Pancreas (tissue), 10 donors: Measurements from ENCODE around the gene INTS1. TPM values are rescaled to one million over a fixed set of nuclear protein-coding genes. Genes with fewer than 3 reads are reported as not detected.

Experiments used
- ATAC-seq, 4 donors: fragments of 200-7000 bp; cut with Tn5 transposase; one replicate each; pipeline versions ENCODE4 v1.8.0 to v1.9.1; 2020; ENCODE audit warnings: mild to moderate bottlenecking in 4 of 4, moderate library complexity in 4 of 4
- DNase-seq, 6 donors: peaks; one replicate each; pipeline ENCODE4 v3.0.0-alpha.2; 2020
- FAIRE-seq: peaks from 2 replicates; lab custom pipeline; 2012; peaks lifted over from hg19 to GRCh38; lab: Jason Lieb, UNC
- H3K27ac ChIP-seq, 4 donors: fragments of 200-600 bp; sonication (generic); 1 replicate in 3 of 4; 2 replicates in 1 of 4; pipeline versions ENCODE4 v1.5.0 to v1.8.0; 2020
- H3K27me3 ChIP-seq, 4 donors: fragments of 200-600 bp; one replicate each; pipeline ENCODE4 v1.8.0; 2021
- H3K36me3 ChIP-seq, 3 donors: fragments of 200-600 bp; sonication (generic) in 1 of 3; one replicate each; pipeline versions ENCODE4 v1.5.0 to v1.8.0; 2020 to 2021
- H3K4me1 ChIP-seq, 3 donors: fragments of 200-600 bp; one replicate each; pipeline ENCODE4 v1.8.0; 2021
- H3K4me3 ChIP-seq, 4 donors: fragments of 200-600 bp; sonication (generic) in 2 of 4; one replicate each; pipeline versions ENCODE4 v1.5.0 to v1.8.0; 2020 to 2021
- H3K9me3 ChIP-seq, 4 donors: fragments of 200-600 bp; one replicate each; pipeline ENCODE4 v1.8.0; 2021
- CTCF ChIP-seq, 4 donors: fragments of 200-600 bp; sonication (generic) in 3 of 4; IDR thresholded peaks; one replicate each; pipeline versions ENCODE4 v1.5.0 to v1.8.0; 2021; ENCODE audit warnings: antibody characterized with exemption in 4 of 4
- WGBS, 2 donors: extraction: QIAGEN DNeasy Blood & Tissue Kit; methylation state at CpG; one replicate each; pipeline ENCODE4 v1.1.7; 2013; 5-methylcytosine and 5-hydroxymethylcytosine counted together
- intact Hi-C, 3 donors: fragments of 100-400 bp; cut with DNase I; formaldehyde crosslinking; loops; one replicate each; pipeline versions ENCODE4 v1.11.1 to v1.14.2; 2022
- polyA plus RNA-seq, 2 donors: library from polyadenylated mRNA; stranded (reverse); fragments of 200-250 nt; gene quantifications; one replicate each; pipeline ENCODE4 v1.2.3, GENCODE V29; 2013
- total RNA-seq, 6 donors: library from RNA; stranded (reverse); fragmentation: NEBNext Ultra II Directional in 4 of 6; extraction: Animal tissue kit (Norgen Biotek cat#: 25700) in 4 of 6; gene quantifications; one replicate each; pipeline versions ENCODE4 v1.2.1 to v1.2.4, GENCODE V29; 2021 to 2023
- donor health status: healthy with polysubstance abuse.
- donor health status: DM: no; HTN: no; CAD: no; lungs with moderate emphysema.
- donor health status: DM: no; HTN: no; CAD: no.
- donor health status: control.
- donor health status: control.
- donor health status: Bipolar disorder and iron deficiency.
- donor health status: DM: yes; HTN: yes; CAD: no.
- donor health status: DM: no; HTN: no; CAD: no.
- donor health status: DM: no; HTN: no; CAD: no.
- donor health status: DM: yes; HTN: yes; CAD: no.

INTS1 gene
- total and polyA plus RNA-seq, 8 donors: 45.0 to 166 (median 62.2) TPM

- intact Hi-C loops: no loop called here
- H3K4me1 ChIP-seq: peaks cover 27 to 49% (median 37%) of the 10 kb centered on the region in 3 donors
- no peaks in the 10 kb centered on the region for H3K27me3 ChIP-seq
- DNase-seq (peak; percentile 91 to 98 (median 96)), ATAC-seq (peak; percentile 76 to 83 (median 80)), FAIRE-seq (no peak)
- no peaks in the 10 kb centered on the region for H3K9me3 ChIP-seq
- peak overlapping the region; percentile 90 to 98 (median 96) for H3K27ac ChIP-seq
- WGBS, 2 donors: 10 to 14% methylated on average over 52 of the region's 52 CpGs
- peaks cover 8 to 29% (median 17%) of the 10 kb centered on the region in 3 donors for H3K36me3 ChIP-seq
- TF ChIP-seq CTCF (IDR thresholded peaks at IDR 0.05): no peak
- H3K4me3 ChIP-seq: peak overlapping the region in 3 of 4 donors; percentile 13 to 45 (median 44)
Observed at GRCh38 chr7:1536743-1537534, 32.8 kb upstream of the INTS1 start.

GRCh38 chr7:1536455-1536742 lies 32.2 kb upstream of the INTS1 start:
- H3K27me3 ChIP-seq: no peaks in the 10 kb centered on the region
- H3K27ac ChIP-seq: peak overlapping the region; percentile 90 to 98 (median 96)
- FAIRE-seq (no peak), DNase-seq (no peak), ATAC-seq (no peak)
- peak overlapping the region in 2 of 4 donors; percentile 44 to 45 for H3K4me3 ChIP-seq
- WGBS, 2 donors: 66 to 67% methylated on average over 7 of the region's 7 CpGs
- TF ChIP-seq CTCF (IDR thresholded peaks at IDR 0.05): no peak
- intact Hi-C loops: no loop called here
- peaks cover 27 to 49% (median 37%) of the 10 kb centered on the region in 3 donors for H3K4me1 ChIP-seq
- no peaks in the 10 kb centered on the region for H3K9me3 ChIP-seq
- H3K36me3 ChIP-seq: peaks cover 8 to 24% (median 12%) of the 10 kb centered on the region in 3 donors

GRCh38 chr7:1535701-1536454 lies 31.7 kb upstream of the INTS1 start:
- Histone ChIP-seq H3K9me3 (no peaks in the 10 kb centered on the region), H3K36me3 (peaks cover 8 to 19% (median 10%) of the 10 kb centered on the region in 3 donors), H3K27me3 (no peaks in the 10 kb centered on the region), H3K4me1 (peaks cover 27 to 49% (median 37%) of the 10 kb centered on the region in 3 donors), H3K27ac (peak overlapping the region; percentile 90 to 98 (median 96)), H3K4me3 (no peak overlapping the region)
- intact Hi-C loops: no loop called here
- TF ChIP-seq CTCF (IDR thresholded peaks at IDR 0.05): no peak
- 88 to 89% methylated on average over 42 of the region's 42 CpGs for WGBS, 2 donors
- peak in 4 of 6 donors; percentile 26 to 58 (median 31) for DNase-seq
- no peak for FAIRE-seq
- no peak for ATAC-seq

- TF ChIP-seq CTCF (IDR thresholded peaks at IDR 0.05): no peak
- 59 to 62% methylated on average over 6 of the region's 6 CpGs for WGBS, 2 donors
- Histone ChIP-seq H3K4me3 (no peak overlapping the region), H3K27me3 (no peaks in the 10 kb centered on the region), H3K9me3 (no peaks in the 10 kb centered on the region), H3K36me3 (peaks cover under 1 to 11% (median 2%) of the 10 kb centered on the region in 3 donors), H3K27ac (peak overlapping the region in 3 of 4 donors; percentile 16 to 98 (median 46)), H3K4me1 (peaks cover 27 to 49% (median 37%) of the 10 kb centered on the region in 3 donors)
- ATAC-seq (no peak), FAIRE-seq (no peak), DNase-seq (peak in 3 of 6 donors; percentile 27 to 52 (median 31))
- intact Hi-C loops: no loop called here
Observed at GRCh38 chr7:1535100-1535458, 30.9 kb upstream of the INTS1 start.
